Measurements from ENCODE around the gene RAB18. TPM values are rescaled to one million over a fixed set of nuclear protein-coding genes. Genes with fewer than 3 reads are reported as not detected.

Gene RAB18
- total RNA-seq, 1 donor from 2014 or later, result 48.3 TPM

DNA sequence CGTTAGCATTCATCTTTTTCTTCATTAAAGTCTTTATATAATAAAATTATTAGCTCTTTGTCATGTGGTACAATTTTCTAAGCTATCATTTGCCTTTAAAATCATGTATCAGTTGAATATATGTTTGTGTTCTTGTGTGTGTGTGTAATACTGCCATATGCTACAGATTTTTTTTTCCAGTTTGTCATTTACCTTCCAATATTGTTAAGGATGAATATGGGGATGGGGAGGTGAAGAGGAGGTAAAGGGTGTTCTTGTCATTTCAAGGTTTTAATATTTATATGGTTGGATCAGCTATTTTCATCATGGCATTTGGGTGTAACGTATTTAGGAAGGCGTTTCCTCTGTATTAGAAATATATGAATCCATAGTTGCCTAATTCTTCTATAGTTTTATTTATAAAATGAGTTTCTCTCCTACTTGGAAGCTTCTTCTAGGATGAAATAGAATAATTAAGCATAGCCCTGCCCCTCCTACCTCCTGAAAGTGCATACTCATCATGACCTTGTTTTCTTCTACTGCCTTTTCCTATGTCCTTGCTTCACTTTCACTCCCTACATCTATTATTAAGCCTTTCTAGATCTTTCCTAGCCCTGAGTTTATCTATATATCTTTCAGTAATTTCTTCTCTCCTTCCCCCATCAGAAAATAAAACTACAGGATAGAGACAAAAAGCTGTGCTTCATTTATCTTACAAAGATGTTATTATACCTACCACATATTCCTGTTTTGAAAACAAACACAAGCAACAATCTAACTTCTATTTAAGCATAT lies 25.1 kb downstream of the RAB18 start:
- intact Hi-C loops (cut with micrococcal nuclease), result no loop called here
- DNase-seq (no peak), ATAC-seq (ENCODE audit: low read depth) (no peak)
- ChIA-PET POLR2A (no interaction called here), CTCF (no interaction called here)
- Mint-ChIP-seq H3K9me3 (no peaks in the 10 kb centered on the region), H3K36me3 (ENCODE audit: low read depth) (peaks cover 44% of the 10 kb centered on the region), H3K27ac (no peak overlapping the region), H3K27me3 (no peaks in the 10 kb centered on the region), H3K4me3 (no peak overlapping the region), H3K4me1 (peaks cover 10% of the 10 kb centered on the region)
- TF ChIP-seq, protein P1, sequence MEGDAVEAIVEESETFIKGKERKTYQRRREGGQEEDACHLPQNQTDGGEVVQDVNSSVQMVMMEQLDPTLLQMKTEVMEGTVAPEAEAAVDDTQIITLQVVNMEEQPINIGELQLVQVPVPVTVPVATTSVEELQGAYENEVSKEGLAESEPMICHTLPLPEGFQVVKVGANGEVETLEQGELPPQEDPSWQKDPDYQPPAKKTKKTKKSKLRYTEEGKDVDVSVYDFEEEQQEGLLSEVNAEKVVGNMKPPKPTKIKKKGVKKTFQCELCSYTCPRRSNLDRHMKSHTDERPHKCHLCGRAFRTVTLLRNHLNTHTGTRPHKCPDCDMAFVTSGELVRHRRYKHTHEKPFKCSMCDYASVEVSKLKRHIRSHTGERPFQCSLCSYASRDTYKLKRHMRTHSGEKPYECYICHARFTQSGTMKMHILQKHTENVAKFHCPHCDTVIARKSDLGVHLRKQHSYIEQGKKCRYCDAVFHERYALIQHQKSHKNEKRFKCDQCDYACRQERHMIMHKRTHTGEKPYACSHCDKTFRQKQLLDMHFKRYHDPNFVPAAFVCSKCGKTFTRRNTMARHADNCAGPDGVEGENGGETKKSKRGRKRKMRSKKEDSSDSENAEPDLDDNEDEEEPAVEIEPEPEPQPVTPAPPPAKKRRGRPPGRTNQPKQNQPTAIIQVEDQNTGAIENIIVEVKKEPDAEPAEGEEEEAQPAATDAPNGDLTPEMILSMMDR (IDR thresholded peaks at IDR 0.05), result no peak

- ATAC-seq (ENCODE audit: low read depth) (no peak), DNase-seq (no peak)
- no peak overlapping the region for H3K4me3 Mint-ChIP-seq
- intact Hi-C loops (cut with micrococcal nuclease), result no loop called here
- TF ChIP-seq, protein P1 (IDR thresholded peaks at IDR 0.05), result no peak
- no peaks in the 10 kb centered on the region for H3K27me3 Mint-ChIP-seq
- H3K27ac Mint-ChIP-seq, result no peak overlapping the region
- POLR2A ChIA-PET, result no interaction called here
- H3K36me3 Mint-ChIP-seq (ENCODE audit: low read depth), result peaks cover 38% of the 10 kb centered on the region
- H3K9me3 Mint-ChIP-seq, result no peaks in the 10 kb centered on the region
- peaks cover 8% of the 10 kb centered on the region for H3K4me1 Mint-ChIP-seq
- CTCF ChIA-PET, result interaction anchor here (0.6 kb wide), 1 partner anchor 1093 kb away, joined by 4 read pairs; no protein-coding TSS in a partner anchor
These were observed 26.4 kb downstream of the RAB18 start for GRCh38 chr10:27530477-27530876.

- POLR2A ChIA-PET, result no interaction called here
- H3K4me1 Mint-ChIP-seq, result peaks cover 5% of the 10 kb centered on the region
- intact Hi-C loops (cut with micrococcal nuclease), result no loop called here
These were observed 27.3 kb downstream of the RAB18 start for GRCh38 chr10:27531336-27531847.

DNA sequence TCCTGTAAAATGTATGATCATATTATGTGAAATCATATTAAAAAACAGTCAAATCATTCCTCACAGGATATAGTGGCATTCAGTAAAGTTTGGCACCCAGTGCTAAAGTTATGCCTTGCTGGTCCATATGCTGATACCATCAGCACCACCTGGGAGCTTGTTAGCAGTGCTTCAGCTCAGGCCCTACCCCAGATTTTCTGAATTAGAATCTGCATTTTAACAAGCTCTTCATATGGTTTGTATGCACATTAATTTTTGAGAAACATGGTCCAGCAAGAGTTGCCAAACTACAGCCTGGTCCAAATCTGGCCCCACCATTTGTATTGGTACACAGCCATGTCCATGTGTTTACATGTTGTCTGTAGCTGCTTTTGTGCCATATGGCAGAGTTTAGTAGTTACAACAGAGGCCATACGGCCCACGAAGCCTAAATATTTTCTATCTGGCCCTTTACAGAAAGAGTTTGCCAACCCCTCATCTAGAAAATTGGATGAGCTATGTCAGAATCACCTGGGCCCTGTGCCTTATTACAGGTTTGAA lies 30.1 kb downstream of the RAB18 start:
- Mint-ChIP-seq H3K4me3 (no peak overlapping the region), H3K27me3 (no peaks in the 10 kb centered on the region), H3K4me1 (peaks cover 3% of the 10 kb centered on the region), H3K27ac (no peak overlapping the region), H3K9me3 (no peaks in the 10 kb centered on the region), H3K36me3 (ENCODE audit: low read depth) (peaks cover 50% of the 10 kb centered on the region)
- no peak for DNase-seq
- ChIA-PET POLR2A (no interaction called here), CTCF (no interaction called here)
- TF ChIP-seq, protein P1 (IDR thresholded peaks at IDR 0.05), result no peak
- intact Hi-C loops (cut with micrococcal nuclease), result no loop called here
- ATAC-seq (ENCODE audit: low read depth), result no peak

More at GRCh38 chr10:27531336-27531847, 27.3 kb downstream of the RAB18 start:
- Mint-ChIP-seq H3K36me3 (ENCODE audit: low read depth) (peaks cover 38% of the 10 kb centered on the region), H3K9me3 (no peaks in the 10 kb centered on the region), H3K27ac (no peak overlapping the region), H3K4me3 (no peak overlapping the region), H3K27me3 (no peaks in the 10 kb centered on the region)
- TF ChIP-seq, protein P1 (IDR thresholded peaks at IDR 0.05), result no peak
- CTCF ChIA-PET, result interaction anchor here (1.1 kb wide), 1 partner anchor 26 kb away, joined by 3 read pairs; no protein-coding TSS in a partner anchor
- DNase-seq (no peak), ATAC-seq (ENCODE audit: low read depth) (no peak)

DNA sequence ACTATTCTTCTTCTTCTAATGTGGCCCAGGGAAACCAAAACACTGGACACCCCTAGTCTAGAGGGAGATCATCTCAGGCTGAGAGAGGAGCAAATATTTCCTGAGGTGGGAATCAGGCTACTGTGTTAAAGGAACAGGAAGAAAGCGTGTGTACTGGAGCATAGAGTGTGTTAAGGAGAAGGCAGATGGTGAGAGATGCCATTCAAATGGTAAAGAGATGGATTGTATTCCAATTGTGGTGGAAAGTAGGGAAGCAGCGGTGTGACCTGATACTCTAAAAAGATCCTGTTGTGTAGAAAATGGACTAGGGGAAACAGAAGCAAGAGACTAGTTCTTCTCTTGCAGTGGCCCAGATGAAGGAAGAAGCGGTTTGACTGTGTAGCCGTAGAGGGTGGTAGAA lies 31.2 kb downstream of the RAB18 start:
- Mint-ChIP-seq H3K9me3 (no peaks in the 10 kb centered on the region), H3K36me3 (ENCODE audit: low read depth) (peaks cover 46% of the 10 kb centered on the region), H3K4me3 (no peak overlapping the region), H3K4me1 (no peaks in the 10 kb centered on the region), H3K27me3 (no peaks in the 10 kb centered on the region), H3K27ac (no peak overlapping the region)
- TF ChIP-seq, protein P1 (IDR thresholded peaks at IDR 0.05), result no peak
- POLR2A ChIA-PET, result no interaction called here
- DNase-seq (no peak), ATAC-seq (ENCODE audit: low read depth) (no peak)
- intact Hi-C loops (cut with micrococcal nuclease), result no loop called here
- CTCF ChIA-PET, result no interaction called here
